A673 (cell line): ENCODE data around the gene SLC22A23. TPM values are rescaled to one million over a fixed set of nuclear protein-coding genes. Genes with fewer than 3 reads are reported as not detected.

ENCODE experiments used
- BruUV-seq: library from RNA; stranded (reverse); fragments of 400-500 nt; replicated peaks from 2 replicates; lab custom pipeline; 2021; lab: Mats Ljungman, UMichigan
- CTCF ChIA-PET: fragments of 300-600 bp; sonication (Branson Sonifier 250); formaldehyde crosslinking; loops from one replicate; lab custom pipeline; 2022; ENCODE audit warnings: antibody characterized with exemption; lab: Charles Lee
- POLR2A ChIA-PET: fragments of 300-600 bp; sonication (Branson Sonifier 250); formaldehyde crosslinking; loops from one replicate; lab custom pipeline; 2022; ENCODE audit warnings: antibody characterized with exemption; ENCODE audit not compliant: low non-redundant PET; lab: Charles Lee
- DNase-seq: peaks from one replicate; pipeline ENCODE4 v3.0.0-alpha.2; 2015; ENCODE audit warnings: low spot score
- H3K27ac ChIP-seq: fragments of 200-600 bp; sonication (generic); 2 replicates; pipeline ENCODE4 v1.5.1; 2016; ENCODE audit warnings: mixed run types, low read depth, mild to moderate bottlenecking, mixed read lengths, antibody characterized with exemption, low read length; ENCODE audit not compliant: poor library complexity, severe bottlenecking
- H3K27me3 ChIP-seq: fragments of 200-600 bp; sonication (generic); replicated peaks from 2 replicates; pipeline ENCODE4 v1.6.1; 2017; ENCODE audit warnings: mixed run types, low read depth, mild to moderate bottlenecking, mixed read lengths, antibody characterized with exemption, low read length; ENCODE audit not compliant: insufficient read depth, poor library complexity
- H3K36me3 ChIP-seq: fragments of 200-600 bp; sonication (generic); 2 replicates; pipeline ENCODE4 v1.6.1; 2016; ENCODE audit warnings: mixed run types, mild to moderate bottlenecking, mixed read lengths, antibody characterized with exemption, low read length; ENCODE audit not compliant: insufficient read depth, poor library complexity, severe bottlenecking
- H3K4me1 ChIP-seq: fragments of 200-600 bp; sonication (generic); 2 replicates; pipeline ENCODE4 v1.6.1; 2017; ENCODE audit warnings: mixed run types, mild to moderate bottlenecking, mixed read lengths, antibody characterized with exemption, low read length; ENCODE audit not compliant: insufficient read depth, poor library complexity, severe bottlenecking
- H3K4me3 ChIP-seq: fragments of 200-600 bp; sonication (generic); 2 replicates; pipeline ENCODE4 v1.5.1; 2016; ENCODE audit warnings: low read depth, mixed run types, mild to moderate bottlenecking, mixed read lengths, low read length; ENCODE audit not compliant: poor library complexity, severe bottlenecking
- H3K9me3 ChIP-seq: fragments of 200-600 bp; sonication (generic); 2 replicates; pipeline ENCODE4 v1.6.1; 2016; ENCODE audit warnings: mixed run types, low read depth, mild to moderate bottlenecking, mixed read lengths, antibody characterized with exemption, low read length; ENCODE audit not compliant: poor library complexity, severe bottlenecking
- EZH2 ChIP-seq: fragments of 200-600 bp; sonication (generic); IDR thresholded peaks from 2 replicates; pipeline ENCODE4 v1.6.1; 2017; ENCODE audit warnings: borderline replicate concordance, low read depth, mild to moderate bottlenecking, mixed read lengths, antibody characterized with exemption, low read length; ENCODE audit not compliant: poor library complexity, severe bottlenecking
- intact Hi-C: fragments of 100-400 bp; cut with micrococcal nuclease; formaldehyde crosslinking; loops from one replicate; pipeline ENCODE4 v1.10.0; 2022; ENCODE audit not compliant: unreplicated experiment
- total RNA-seq: library from RNA; stranded (reverse); gene quantifications from 2 replicates; pipeline ENCODE4 v1.2.3, GENCODE V29; 2021
- TF ChIP-seq, protein P1 (sequence below): fragments of 300-800, 200-600 bp; sonication (generic); conservative IDR thresholded peaks from 2 replicates; pipeline ENCODE4 v1.5.1; 2017; ENCODE audit warnings: low read depth, mild to moderate bottlenecking, antibody characterized with exemption, low read length, moderate library complexity, mixed read lengths

The SLC22A23 gene
- total RNA-seq, 1 experiment from 2014 or later = 6.2 TPM

DNA sequence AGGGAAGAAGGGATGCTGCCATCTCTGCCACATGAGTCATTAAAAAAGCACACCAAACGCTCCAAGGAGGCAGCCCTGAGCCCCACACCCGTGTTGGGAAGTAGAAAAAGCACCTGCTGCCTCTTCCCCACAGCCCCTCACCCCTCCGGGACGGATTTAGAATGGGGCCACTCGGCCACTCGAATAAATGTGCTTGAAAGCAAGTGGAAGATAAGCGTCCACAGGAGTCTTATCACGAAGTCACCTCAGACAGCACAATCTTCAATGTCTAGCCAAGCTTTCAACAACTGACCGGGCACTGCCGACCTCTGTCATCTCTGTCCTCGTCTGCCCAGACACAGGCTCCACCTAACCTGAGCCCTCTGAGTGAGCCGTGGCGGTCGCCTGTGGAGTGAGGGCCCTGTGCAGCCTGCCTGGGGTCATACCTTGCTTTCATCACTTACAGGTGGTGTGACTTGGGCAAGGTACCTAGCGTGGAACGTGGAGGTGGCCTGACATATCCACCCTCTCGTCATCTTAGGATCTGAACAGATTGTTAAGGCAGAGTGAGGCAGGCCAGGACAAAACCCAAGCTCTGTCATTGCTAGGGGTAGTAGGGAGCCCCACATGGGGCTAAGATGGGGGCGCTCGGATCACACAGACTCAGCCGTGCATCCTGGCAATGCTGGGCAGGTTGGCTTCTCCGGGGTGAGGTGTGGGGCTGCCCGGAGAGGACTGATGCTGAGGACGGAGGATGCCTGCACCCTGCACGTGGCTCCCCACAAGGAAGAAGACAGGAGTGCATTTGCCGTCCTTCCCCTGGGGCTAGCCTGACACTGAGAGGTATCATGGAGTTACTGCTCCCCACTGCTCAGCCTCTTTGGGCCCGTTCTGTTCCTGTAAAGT, 163.3 kb downstream of the SLC22A23 start:
- CTCF ChIA-PET = no interaction called here
- H3K27me3 ChIP-seq = no peaks in the 10 kb centered on the region
- H3K4me1 ChIP-seq = no peaks in the 10 kb centered on the region
- DNase-seq = no peak
- no peak overlapping the region for H3K27ac ChIP-seq
- no peaks in the 10 kb centered on the region for H3K9me3 ChIP-seq
- TF ChIP-seq EZH2 = no peak
- TF ChIP-seq, protein P1, sequence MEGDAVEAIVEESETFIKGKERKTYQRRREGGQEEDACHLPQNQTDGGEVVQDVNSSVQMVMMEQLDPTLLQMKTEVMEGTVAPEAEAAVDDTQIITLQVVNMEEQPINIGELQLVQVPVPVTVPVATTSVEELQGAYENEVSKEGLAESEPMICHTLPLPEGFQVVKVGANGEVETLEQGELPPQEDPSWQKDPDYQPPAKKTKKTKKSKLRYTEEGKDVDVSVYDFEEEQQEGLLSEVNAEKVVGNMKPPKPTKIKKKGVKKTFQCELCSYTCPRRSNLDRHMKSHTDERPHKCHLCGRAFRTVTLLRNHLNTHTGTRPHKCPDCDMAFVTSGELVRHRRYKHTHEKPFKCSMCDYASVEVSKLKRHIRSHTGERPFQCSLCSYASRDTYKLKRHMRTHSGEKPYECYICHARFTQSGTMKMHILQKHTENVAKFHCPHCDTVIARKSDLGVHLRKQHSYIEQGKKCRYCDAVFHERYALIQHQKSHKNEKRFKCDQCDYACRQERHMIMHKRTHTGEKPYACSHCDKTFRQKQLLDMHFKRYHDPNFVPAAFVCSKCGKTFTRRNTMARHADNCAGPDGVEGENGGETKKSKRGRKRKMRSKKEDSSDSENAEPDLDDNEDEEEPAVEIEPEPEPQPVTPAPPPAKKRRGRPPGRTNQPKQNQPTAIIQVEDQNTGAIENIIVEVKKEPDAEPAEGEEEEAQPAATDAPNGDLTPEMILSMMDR = no peak
- POLR2A ChIA-PET = no interaction called here
- BruUV-seq = no TSS peak
- intact Hi-C loops = no loop called here
- no peak overlapping the region for H3K4me3 ChIP-seq
- H3K36me3 ChIP-seq = no peaks in the 10 kb centered on the region

DNA sequence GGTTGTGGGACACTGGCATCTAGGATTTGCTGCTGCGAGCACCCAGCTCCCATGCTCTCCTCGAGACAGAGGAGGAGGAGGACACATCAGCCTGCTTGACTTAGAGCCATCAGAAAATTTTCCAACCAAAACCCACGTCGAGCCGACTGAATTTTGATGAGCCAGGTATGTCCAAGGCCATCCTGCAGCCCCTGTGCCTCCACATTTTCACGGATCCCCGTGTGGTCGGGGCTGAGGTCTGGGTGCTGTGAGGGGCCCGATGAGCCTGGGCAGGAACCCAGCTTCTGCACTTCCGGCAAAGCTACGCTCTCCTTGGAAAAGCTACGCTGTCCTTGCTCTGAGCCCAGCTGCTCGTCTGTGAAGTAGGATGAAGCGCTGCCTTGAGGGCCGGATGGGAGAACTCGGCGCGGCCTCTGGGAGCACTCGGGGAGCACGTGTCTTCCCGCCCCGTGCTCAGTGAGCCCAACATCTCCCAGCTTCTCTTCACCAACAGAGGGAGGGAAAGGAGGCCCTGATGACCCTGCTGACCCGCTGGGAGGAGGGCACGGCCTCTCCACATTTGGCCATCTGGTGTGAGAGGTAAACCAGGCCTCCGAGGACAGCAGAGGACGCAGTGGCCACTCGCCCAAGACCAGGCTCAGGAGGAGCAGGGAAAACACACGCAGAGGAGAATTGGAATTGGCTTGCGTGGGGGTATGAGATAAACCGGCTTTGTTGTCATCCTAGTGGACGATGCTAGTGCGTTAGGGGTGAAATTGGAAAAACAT, 164.2 kb downstream of the SLC22A23 start:
- no TSS peak for BruUV-seq
- no peak overlapping the region for H3K27ac ChIP-seq
- H3K4me3 ChIP-seq = no peak overlapping the region
- ChIA-PET CTCF (no interaction called here), POLR2A (no interaction called here)
- TF ChIP-seq, protein P1 = no peak
- no peak for TF ChIP-seq EZH2
- no peaks in the 10 kb centered on the region for H3K9me3 ChIP-seq
- intact Hi-C loops = no loop called here
- DNase-seq = no peak
- no peaks in the 10 kb centered on the region for H3K27me3 ChIP-seq
- H3K4me1 ChIP-seq = no peaks in the 10 kb centered on the region
- no peaks in the 10 kb centered on the region for H3K36me3 ChIP-seq

DNA sequence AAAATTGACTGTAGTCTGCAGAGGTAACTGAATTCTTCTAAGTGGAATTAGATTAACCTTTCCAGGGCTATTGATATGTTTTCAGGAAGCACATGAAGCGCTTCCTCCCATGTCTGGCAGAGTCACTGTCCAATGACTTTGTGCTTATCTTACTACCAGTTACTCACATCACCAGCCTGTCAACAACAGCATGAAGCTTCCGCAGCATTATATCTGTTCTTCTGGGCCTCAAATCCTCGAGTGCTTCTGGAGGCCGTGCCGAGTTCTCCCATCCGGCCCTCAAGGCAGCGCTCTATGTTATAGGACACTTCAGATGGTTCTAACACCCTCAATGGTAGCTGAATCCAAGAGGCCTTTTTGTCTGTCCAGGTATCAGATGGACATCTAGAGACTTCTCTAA, 164.9 kb downstream of the SLC22A23 start:
- intact Hi-C loops = no loop called here
- Histone ChIP-seq H3K4me3 (no peak overlapping the region), H3K4me1 (no peaks in the 10 kb centered on the region), H3K27ac (no peak overlapping the region), H3K27me3 (no peaks in the 10 kb centered on the region), H3K9me3 (no peaks in the 10 kb centered on the region), H3K36me3 (no peaks in the 10 kb centered on the region)
- CTCF ChIA-PET = no interaction called here
- TF ChIP-seq, protein P1 = no peak
- TF ChIP-seq EZH2 = no peak
- no peak for DNase-seq
- BruUV-seq = no TSS peak
- POLR2A ChIA-PET = no interaction called here
